Memory B cell (primary cell): ENCODE results near the gene GPR146.

Experiments used
- ATAC-seq: fragments of 150-1000 bp; cut with Tn5 transposase; 2 replicates; pipeline ENCODE4 v1.10.0; 2021; ENCODE audit warnings: low read depth, mild to moderate bottlenecking, moderate library complexity
- DNase-seq, 2 donors: peaks; one replicate each; pipeline ENCODE4 v3.0.0; 2022; ENCODE audit warnings: low spot score in 2 of 2
- H3K27ac Mint-ChIP-seq: one replicate; pipeline ENCODE4 v1.8.0; 2022; ENCODE audit warnings: mild to moderate bottlenecking, moderate library complexity, mixed read lengths
- H3K27me3 Mint-ChIP-seq: one replicate; pipeline ENCODE4 v1.8.0; 2022; ENCODE audit warnings: mixed read lengths
- H3K36me3 Mint-ChIP-seq: one replicate; pipeline ENCODE4 v1.8.0; 2022; ENCODE audit warnings: mild to moderate bottlenecking, mixed read lengths
- H3K4me1 Mint-ChIP-seq: one replicate; pipeline ENCODE4 v1.8.0; 2022; ENCODE audit warnings: mixed read lengths
- H3K4me3 Mint-ChIP-seq: one replicate; pipeline ENCODE4 v1.8.0; 2022; ENCODE audit warnings: mild to moderate bottlenecking, moderate library complexity, mixed read lengths
- H3K9me3 Mint-ChIP-seq: one replicate; pipeline ENCODE4 v1.8.0; 2022; ENCODE audit warnings: mixed read lengths

The GPR146 gene

GRCh38 chr7:1059200-1060091, 15.1 kb downstream of the GPR146 start:
- peaks cover 2% of the 10 kb centered on the region for H3K36me3 Mint-ChIP-seq
- H3K4me3 Mint-ChIP-seq: peak overlapping the region; percentile 34
- ATAC-seq: peak; percentile 14
- no peaks in the 10 kb centered on the region for H3K9me3 Mint-ChIP-seq
- H3K27ac Mint-ChIP-seq: peak overlapping the region; percentile 20
- peaks cover 38% of the 10 kb centered on the region for H3K4me1 Mint-ChIP-seq
- DNase-seq: no peak
- H3K27me3 Mint-ChIP-seq: peaks cover 15% of the 10 kb centered on the region

- H3K27me3 Mint-ChIP-seq: peaks cover 12% of the 10 kb centered on the region
- H3K27ac Mint-ChIP-seq: no peak overlapping the region
These were observed 16.1 kb downstream of the GPR146 start for GRCh38 chr7:1060315-1061072.

GRCh38 chr7:1061180-1061579, 16.8 kb downstream of the GPR146 start:
- Mint-ChIP-seq H3K36me3 (peaks cover 2% of the 10 kb centered on the region), H3K27ac (peak overlapping the region; percentile 93), H3K4me3 (peak overlapping the region; percentile 32), H3K4me1 (peaks cover 41% of the 10 kb centered on the region), H3K9me3 (no peaks in the 10 kb centered on the region), H3K27me3 (peaks cover 11% of the 10 kb centered on the region)
- no peak for ATAC-seq
- DNase-seq: no peak

More at GRCh38 chr7:1060315-1061072, 16.1 kb downstream of the GPR146 start:
- Mint-ChIP-seq H3K36me3 (peaks cover 2% of the 10 kb centered on the region), H3K4me3 (no peak overlapping the region), H3K4me1 (peaks cover 38% of the 10 kb centered on the region), H3K9me3 (no peaks in the 10 kb centered on the region)
- ATAC-seq (no peak), DNase-seq (peak in 1 of 2 donors; percentile 25)

- H3K27ac Mint-ChIP-seq: peak overlapping the region; percentile 93
- peaks cover 4% of the 10 kb centered on the region for H3K36me3 Mint-ChIP-seq
- H3K9me3 Mint-ChIP-seq: no peaks in the 10 kb centered on the region
- H3K4me1 Mint-ChIP-seq: peaks cover 41% of the 10 kb centered on the region
- ATAC-seq: peak; percentile 83
- H3K27me3 Mint-ChIP-seq: peaks cover 11% of the 10 kb centered on the region
- H3K4me3 Mint-ChIP-seq: peak overlapping the region; percentile 65
- DNase-seq: peak; percentile 52 to 71
These were observed 18.2 kb downstream of the GPR146 start for GRCh38 chr7:1062296-1063294.

- peaks cover 41% of the 10 kb centered on the region for H3K4me1 Mint-ChIP-seq
- ATAC-seq (no peak), DNase-seq (no peak)
- H3K36me3 Mint-ChIP-seq: peaks cover 4% of the 10 kb centered on the region
- H3K27me3 Mint-ChIP-seq: peaks cover 10% of the 10 kb centered on the region
- H3K4me3 Mint-ChIP-seq: no peak overlapping the region
- no peaks in the 10 kb centered on the region for H3K9me3 Mint-ChIP-seq
- H3K27ac Mint-ChIP-seq: peak overlapping the region; percentile 93
These were observed 19.0 kb downstream of the GPR146 start for GRCh38 chr7:1063361-1063760.

- Mint-ChIP-seq H3K27me3 (peaks cover 10% of the 10 kb centered on the region), H3K9me3 (no peaks in the 10 kb centered on the region), H3K4me3 (no peak overlapping the region), H3K27ac (no peak overlapping the region), H3K4me1 (peaks cover 38% of the 10 kb centered on the region), H3K36me3 (peaks cover 4% of the 10 kb centered on the region)
- DNase-seq (no peak), ATAC-seq (no peak)
These were observed 20.2 kb downstream of the GPR146 start for GRCh38 chr7:1064581-1064980.

- peaks cover 33% of the 10 kb centered on the region for H3K4me1 Mint-ChIP-seq
These were observed 20.9 kb downstream of the GPR146 start for GRCh38 chr7:1065263-1065584.

GRCh38 chr7:1065585-1066241, 21.4 kb downstream of the GPR146 start:
- no peaks in the 10 kb centered on the region for H3K9me3 Mint-ChIP-seq
- H3K27ac Mint-ChIP-seq: peak overlapping the region; percentile 14
- ATAC-seq (peak; percentile 58), DNase-seq (peak; percentile 82 to 93)
- peaks cover 10% of the 10 kb centered on the region for H3K27me3 Mint-ChIP-seq
- peak overlapping the region; percentile 68 for H3K4me3 Mint-ChIP-seq
- H3K4me1 Mint-ChIP-seq: peaks cover 33% of the 10 kb centered on the region
- H3K36me3 Mint-ChIP-seq: peaks cover 4% of the 10 kb centered on the region

More at GRCh38 chr7:1065263-1065584, 20.9 kb downstream of the GPR146 start:
- DNase-seq (no peak), ATAC-seq (no peak)
- H3K27ac Mint-ChIP-seq: peak overlapping the region; percentile 14
- peaks cover 4% of the 10 kb centered on the region for H3K36me3 Mint-ChIP-seq
- H3K9me3 Mint-ChIP-seq: no peaks in the 10 kb centered on the region
- H3K4me3 Mint-ChIP-seq: peak overlapping the region; percentile 68
- H3K27me3 Mint-ChIP-seq: peaks cover 10% of the 10 kb centered on the region

- peaks cover 4% of the 10 kb centered on the region for H3K36me3 Mint-ChIP-seq
- H3K4me1 Mint-ChIP-seq: peaks cover 33% of the 10 kb centered on the region
- H3K9me3 Mint-ChIP-seq: no peaks in the 10 kb centered on the region
- no peak overlapping the region for H3K4me3 Mint-ChIP-seq
- DNase-seq (no peak), ATAC-seq (no peak)
- peaks cover 10% of the 10 kb centered on the region for H3K27me3 Mint-ChIP-seq
- H3K27ac Mint-ChIP-seq: no peak overlapping the region
These were observed 21.9 kb downstream of the GPR146 start for GRCh38 chr7:1066242-1066588.

GRCh38 chr7:1068013-1068412, 23.7 kb downstream of the GPR146 start:
- Mint-ChIP-seq H3K27ac (no peak overlapping the region), H3K36me3 (peaks cover 1% of the 10 kb centered on the region), H3K9me3 (no peaks in the 10 kb centered on the region), H3K4me3 (no peak overlapping the region), H3K4me1 (peaks cover 17% of the 10 kb centered on the region), H3K27me3 (peaks cover 7% of the 10 kb centered on the region)
- no peak for DNase-seq
- no peak for ATAC-seq

GRCh38 chr7:1068619-1069018, 24.3 kb downstream of the GPR146 start:
- Mint-ChIP-seq H3K36me3 (peaks cover 1% of the 10 kb centered on the region), H3K27me3 (peaks cover 7% of the 10 kb centered on the region), H3K9me3 (no peaks in the 10 kb centered on the region), H3K4me1 (peaks cover 15% of the 10 kb centered on the region), H3K27ac (no peak overlapping the region), H3K4me3 (no peak overlapping the region)
- DNase-seq: no peak
- ATAC-seq: no peak

GRCh38 chr7:1070544-1071011, 26.2 kb downstream of the GPR146 start:
- peaks cover 8% of the 10 kb centered on the region for H3K4me1 Mint-ChIP-seq
- no peaks in the 10 kb centered on the region for H3K9me3 Mint-ChIP-seq
- H3K4me3 Mint-ChIP-seq: no peak overlapping the region
- ATAC-seq: no peak
- DNase-seq: no peak
- H3K27ac Mint-ChIP-seq: no peak overlapping the region
- peaks cover 1% of the 10 kb centered on the region for H3K36me3 Mint-ChIP-seq
- H3K27me3 Mint-ChIP-seq: peaks cover 4% of the 10 kb centered on the region

GRCh38 chr7:1071731-1072254, 27.4 kb downstream of the GPR146 start:
- no peaks in the 10 kb centered on the region for H3K9me3 Mint-ChIP-seq
- peaks cover 1% of the 10 kb centered on the region for H3K36me3 Mint-ChIP-seq
- ATAC-seq: no peak
- no peak overlapping the region for H3K4me3 Mint-ChIP-seq
- peaks cover 7% of the 10 kb centered on the region for H3K4me1 Mint-ChIP-seq
- peaks cover 4% of the 10 kb centered on the region for H3K27me3 Mint-ChIP-seq
- no peak for DNase-seq
- H3K27ac Mint-ChIP-seq: no peak overlapping the region
